Right lobe of liver (tissue), 4 donors: ENCODE measurements around the gene ZIC4.

Experiments
- CTCF ChIP-seq, 4 donors: fragments of 200-600 bp in 3 of 4; fragments of 450-650 bp in 1 of 4; IDR thresholded peaks; one replicate each; pipeline versions ENCODE4 v1.5.1 to v1.8.0; 2016 to 2022; ENCODE audit warnings: antibody characterized with exemption in 4 of 4, mild to moderate bottlenecking in 2 of 4
- POLR2A ChIP-seq: fragments of 450-650 bp; IDR thresholded peaks from one replicate; pipeline ENCODE4 v1.6.1; 2017; ENCODE audit warnings: antibody characterized with exemption, mild to moderate bottlenecking
- donor health status: DM: no; HTN: no; CAD: no.
- donor health status: DM: no; HTN: no; CAD: no.
- donor health status: DM: no; HTN: yes; CAD: no.

GRCh38 chr3:147343926-147344325 lies 62.4 kb downstream of the ZIC4 start:
- TF ChIP-seq CTCF (IDR thresholded peaks at IDR 0.05) (no peak), POLR2A (no peak)
